HG03432 (cell line): ENCODE data around the gene HAPLN2.
"Not testable (repeated sequence)": the region's sequence is repeated elsewhere in the genome, so short reads cannot be mapped to it uniquely, and the experiment has no call there.

ENCODE experiments used
- ATAC-seq: cut with Tn5 transposase; IDR thresholded peaks from one replicate; pipeline ENCODE4 v1.9.1; 2021; ENCODE audit warnings: mild to moderate bottlenecking, moderate library complexity; ENCODE audit not compliant: unreplicated experiment

HAPLN2 gene

DNA sequence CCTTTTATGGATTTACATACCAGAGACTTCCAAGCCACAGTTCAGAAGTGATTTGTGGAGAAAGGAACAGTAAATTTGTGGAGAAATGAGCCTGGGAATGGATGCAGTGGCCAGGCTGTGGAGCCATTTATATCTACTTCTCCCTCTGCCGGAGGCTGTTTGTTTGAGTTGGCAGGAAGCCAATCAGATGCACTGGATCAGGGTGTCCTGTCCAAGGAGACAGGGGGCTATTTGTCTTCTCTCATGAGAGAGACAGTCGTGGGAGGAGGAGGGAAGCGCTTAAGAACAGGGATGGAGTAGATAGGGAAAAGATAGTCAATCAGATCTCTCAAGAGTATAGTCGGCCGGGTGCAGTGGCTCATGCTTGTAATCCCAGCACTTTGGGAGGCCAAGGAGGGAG lies 2.8 kb upstream of the HAPLN2 start:
- no peak for ATAC-seq

- ATAC-seq: no peak
These were observed 354 bp downstream of the HAPLN2 start for GRCh38 chr1:156619582-156619955.

GRCh38 chr1:156622581-156623297 lies 3.5 kb downstream of the HAPLN2 start:
- no peak for ATAC-seq

DNA sequence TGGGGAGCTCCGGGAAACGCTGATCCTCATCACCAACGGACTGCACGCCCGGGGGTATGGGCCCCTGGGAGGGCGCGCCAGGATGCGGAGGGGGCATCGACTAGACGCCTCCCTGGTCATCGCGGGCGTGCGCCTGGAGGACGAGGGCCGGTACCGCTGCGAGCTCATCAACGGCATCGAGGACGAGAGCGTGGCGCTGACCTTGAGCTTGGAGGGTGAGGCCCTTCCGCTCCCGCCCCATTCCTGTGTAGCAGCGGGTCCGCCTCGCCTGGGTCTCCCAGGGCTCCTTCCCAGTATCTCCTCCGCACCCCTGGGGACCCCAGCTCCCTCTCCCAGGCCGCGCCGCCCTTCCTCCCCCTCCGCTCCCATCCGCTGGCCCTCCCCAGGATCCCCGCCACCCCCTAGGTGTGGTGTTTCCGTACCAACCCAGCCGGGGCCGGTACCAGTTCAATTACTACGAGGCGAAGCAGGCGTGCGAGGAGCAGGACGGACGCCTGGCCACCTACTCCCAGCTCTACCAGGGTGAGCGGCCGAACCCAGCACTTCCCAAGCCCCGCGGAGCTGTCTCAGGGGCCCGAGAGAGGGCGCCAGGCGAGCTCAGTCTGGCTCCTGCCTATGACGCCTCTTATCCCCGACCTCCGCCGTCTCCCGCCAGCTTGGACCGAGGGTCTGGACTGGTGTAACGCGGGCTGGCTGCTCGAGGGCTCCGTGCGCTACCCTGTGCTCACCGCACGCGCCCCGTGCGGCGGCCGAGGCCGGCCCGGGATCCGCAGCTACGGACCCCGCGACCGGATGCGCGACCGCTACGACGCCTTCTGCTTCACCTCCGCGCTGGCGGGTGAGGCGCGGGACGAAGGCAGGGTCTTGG lies 5.0 kb downstream of the HAPLN2 start:
- no peak for ATAC-seq

DNA sequence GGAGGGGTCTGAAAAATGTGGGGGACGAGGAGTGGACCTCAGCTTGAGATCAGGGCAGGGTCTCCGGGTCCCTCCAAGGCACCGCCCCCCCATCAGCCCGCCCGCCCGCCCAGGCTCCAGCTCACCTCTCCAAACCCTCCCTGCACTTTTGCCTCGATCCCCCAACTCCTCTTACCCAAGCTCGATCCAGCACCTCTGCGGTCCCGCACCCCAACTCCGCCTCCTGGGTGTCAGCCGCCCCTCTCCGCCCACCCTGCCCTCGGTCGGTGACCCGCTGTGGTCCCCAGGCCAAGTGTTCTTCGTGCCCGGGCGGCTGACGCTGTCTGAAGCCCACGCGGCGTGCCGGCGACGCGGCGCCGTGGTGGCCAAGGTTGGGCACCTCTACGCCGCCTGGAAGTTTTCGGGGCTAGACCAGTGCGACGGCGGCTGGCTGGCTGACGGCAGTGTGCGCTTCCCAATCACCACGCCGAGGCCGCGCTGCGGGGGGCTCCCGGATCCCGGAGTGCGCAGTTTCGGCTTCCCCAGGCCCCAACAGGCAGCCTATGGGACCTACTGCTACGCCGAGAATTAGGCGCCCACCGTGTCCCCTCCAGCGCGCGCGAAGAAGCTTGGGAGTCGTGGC lies 5.7 kb downstream of the HAPLN2 start:
- no peak for ATAC-seq

DNA sequence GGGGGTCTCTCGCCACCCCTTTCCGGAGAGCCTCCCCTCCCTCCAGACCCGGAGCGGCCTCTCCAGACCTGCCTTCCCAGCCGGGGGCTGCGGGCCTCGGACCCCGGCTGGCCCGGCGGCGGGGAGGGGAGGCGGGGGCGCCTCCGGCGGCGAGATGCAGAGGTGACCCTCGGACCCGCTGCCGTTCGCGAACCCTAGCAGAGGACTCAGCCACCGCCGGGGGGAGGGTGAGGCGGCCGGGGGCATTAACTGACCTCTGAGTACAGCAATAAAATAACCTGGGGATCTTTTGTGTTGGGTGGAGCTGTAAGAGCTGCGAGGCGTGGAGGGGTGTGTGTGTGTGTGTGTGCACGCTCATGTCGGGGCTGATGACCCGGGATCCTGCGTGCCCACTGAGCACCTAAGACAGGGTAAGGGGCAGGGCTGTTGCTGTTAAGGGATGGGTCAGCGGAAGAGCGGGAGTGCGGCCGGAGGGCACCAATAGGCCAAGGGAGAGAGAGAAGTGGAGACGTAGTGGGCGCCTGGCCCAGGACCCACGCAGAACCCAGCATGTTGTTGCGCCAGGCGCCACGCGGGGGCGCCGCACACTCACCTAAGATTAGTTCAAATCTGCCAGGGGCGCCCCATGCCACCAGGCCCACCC lies 6.3 kb downstream of the HAPLN2 start:
- ATAC-seq: no peak

- no peak for ATAC-seq
These were observed 6.8 kb downstream of the HAPLN2 start for GRCh38 chr1:156626079-156626438.

GRCh38 chr1:156627313-156627880 lies 8.2 kb downstream of the HAPLN2 start:
- ATAC-seq: no peak

- ATAC-seq: no peak
These were observed 10.7 kb downstream of the HAPLN2 start for GRCh38 chr1:156629823-156630449.

GRCh38 chr1:156631152-156631551 lies 11.9 kb downstream of the HAPLN2 start:
- ATAC-seq: not testable (repeated sequence)

GRCh38 chr1:156632355-156632754 lies 13.1 kb downstream of the HAPLN2 start:
- ATAC-seq: no peak

- ATAC-seq: no peak
These were observed 19.2 kb downstream of the HAPLN2 start for GRCh38 chr1:156638189-156638985.

DNA sequence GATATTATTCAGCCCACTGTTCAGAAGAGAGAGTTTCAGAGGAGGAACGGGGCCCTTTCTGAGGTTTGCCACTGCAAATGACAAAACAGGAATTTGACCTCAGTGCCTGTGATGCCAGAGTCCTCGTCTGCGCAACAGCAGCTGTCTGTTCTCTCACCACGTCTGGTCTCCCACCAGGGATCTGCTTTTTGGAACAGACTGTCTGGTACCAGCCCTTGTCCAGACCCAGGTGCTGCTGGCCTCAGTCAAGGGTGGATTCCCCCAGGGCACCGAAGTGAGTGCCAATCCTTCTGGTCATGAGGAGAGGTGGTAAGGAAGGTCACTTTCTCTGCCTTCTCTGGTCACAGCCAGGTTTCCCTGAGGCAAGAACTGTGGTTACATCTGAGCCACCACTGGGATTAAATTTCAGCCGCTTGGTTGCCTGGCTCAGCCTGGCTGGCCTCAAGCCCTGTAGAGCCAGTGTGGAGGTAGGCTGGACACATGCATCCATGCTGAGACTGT lies 20.4 kb downstream of the HAPLN2 start:
- no peak for ATAC-seq

- no peak for ATAC-seq
These were observed 21.9 kb downstream of the HAPLN2 start for GRCh38 chr1:156640842-156641706.

DNA sequence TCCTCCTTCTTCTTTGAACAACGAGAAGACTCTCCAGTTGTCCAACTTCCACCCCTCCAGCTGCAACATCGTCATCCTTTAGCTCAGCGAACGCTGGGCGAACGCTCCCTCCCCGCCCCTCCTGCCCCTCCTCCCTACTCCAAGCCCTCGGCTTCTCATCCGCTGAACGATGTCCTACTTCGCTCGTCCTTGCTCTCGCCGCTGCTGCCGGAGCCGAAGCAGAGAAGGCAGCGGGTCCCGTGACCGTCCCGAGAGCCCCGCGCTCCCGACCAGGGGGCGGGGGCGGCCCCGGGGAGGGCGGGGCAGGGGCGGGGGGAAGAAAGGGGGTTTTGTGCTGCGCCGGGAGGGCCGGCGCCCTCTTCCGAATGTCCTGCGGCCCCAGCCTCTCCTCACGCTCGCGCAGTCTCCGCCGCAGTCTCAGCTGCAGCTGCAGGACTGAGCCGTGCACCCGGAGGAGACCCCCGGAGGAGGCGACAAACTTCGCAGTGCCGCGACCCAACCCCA lies 22.6 kb downstream of the HAPLN2 start, which contains the start of gene BCAN:
Gene BCAN, plus strand, starts transcription at position 357 of the 504 bp plus-strand sequence. CDS start 3,938 bp downstream, outside the sequence.
- ATAC-seq: no peak

DNA sequence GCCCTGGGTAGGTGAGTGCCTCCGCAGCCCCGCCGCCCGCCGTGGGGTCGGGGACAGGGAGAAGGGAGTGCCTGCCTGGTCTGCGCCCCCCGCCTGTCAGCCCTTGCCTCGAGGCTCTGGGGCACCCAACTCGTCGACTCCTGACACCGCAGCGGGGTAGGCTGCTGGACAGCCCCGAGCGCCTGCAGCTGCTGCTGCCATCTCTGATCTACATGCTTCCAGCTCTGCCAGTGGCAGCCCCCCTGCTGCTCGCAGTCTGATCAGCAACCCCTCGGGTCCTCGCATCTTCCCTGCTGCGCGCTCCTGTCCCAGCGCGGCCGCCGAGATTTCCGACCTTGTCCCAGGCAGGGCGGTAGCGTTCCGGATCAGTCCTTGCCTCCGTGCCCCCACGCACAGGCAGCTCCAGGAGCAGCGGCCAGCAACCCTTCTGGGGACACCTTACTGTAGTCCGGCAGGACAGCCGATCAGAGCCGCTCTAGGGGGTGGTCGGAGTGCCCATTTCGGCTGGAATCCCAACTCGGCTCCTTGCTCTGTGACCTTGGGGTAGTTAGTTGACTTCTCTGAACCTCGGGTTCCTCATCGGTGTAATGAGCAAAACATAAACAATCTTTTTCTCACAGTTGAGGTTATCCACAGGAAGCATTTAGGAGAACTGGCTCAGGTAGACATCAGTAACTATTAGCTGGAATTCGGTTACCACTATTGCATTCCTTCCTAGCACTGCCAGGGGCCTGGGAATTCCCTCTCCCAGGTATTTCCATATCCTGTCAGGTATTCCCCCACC lies 23.2 kb downstream of the HAPLN2 start:
- ATAC-seq: no peak

DNA sequence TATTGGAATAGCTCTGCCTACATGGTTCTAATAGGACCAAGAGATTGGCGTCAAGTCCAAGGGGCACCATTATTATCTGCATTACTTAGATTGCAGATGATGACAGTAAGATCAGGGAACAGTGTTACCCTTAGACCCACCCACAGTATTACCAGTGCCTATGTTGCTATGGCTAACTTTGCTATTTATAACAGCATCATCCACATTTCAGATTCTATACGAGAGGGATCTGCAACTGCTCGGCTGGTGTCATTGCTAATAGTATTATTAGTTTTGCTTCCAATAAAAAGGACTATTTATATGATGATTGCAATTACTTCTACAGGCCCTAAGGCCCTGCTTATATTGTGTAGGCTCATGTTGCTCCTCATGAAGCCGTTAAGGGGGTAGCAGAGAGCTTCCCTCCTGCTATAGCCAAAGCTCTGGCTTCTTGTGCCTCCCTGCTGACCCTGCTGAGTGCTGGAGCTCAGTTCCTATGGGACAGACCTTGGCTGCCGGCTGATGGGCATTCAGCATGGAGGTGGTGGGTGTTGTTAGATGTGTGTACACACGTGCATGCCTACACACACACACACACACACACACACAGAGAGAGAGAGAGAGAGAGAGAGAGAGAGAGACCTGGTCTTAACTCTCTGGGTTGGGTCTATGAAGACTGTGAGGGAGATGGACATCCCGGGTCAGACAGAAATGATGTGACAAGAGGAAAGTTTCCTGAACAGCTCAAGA lies 24.0 kb downstream of the HAPLN2 start:
- ATAC-seq: no peak
